Thyroid gland (tissue), 4 donors: ENCODE data around the gene GCNA. TPM values are rescaled to one million over a fixed set of nuclear protein-coding genes. Genes with fewer than 3 reads are reported as not detected.

Experiments
- DNase-seq, 2 donors: peaks; one replicate each; pipeline ENCODE4 v3.0.0-alpha.2; 2019
- H3K27ac ChIP-seq, 3 donors: fragments of 200-600 bp; sonication (generic); 1 replicate in 2 of 3; 2 replicates in 1 of 3; pipeline ENCODE4 v1.5.1; 2016 to 2019; ENCODE audit warnings: mild to moderate bottlenecking in 1 of 3, moderate library complexity in 1 of 3
- H3K27me3 ChIP-seq: fragments of 200-600 bp; sonication (generic); one replicate; pipeline ENCODE4 v1.5.1; 2019
- H3K36me3 ChIP-seq, 2 donors: fragments of 200-600 bp; sonication (generic); one replicate each; pipeline ENCODE4 v1.5.1; 2016 to 2019
- H3K4me1 ChIP-seq, 2 donors: fragments of 200-600 bp; sonication (generic); one replicate each; pipeline ENCODE4 v1.5.1; 2017 to 2019
- H3K4me3 ChIP-seq, 3 donors: fragments of 200-600 bp; sonication (generic); replicated peaks in 1 of 3; 1 replicate in 2 of 3; 2 replicates in 1 of 3; pipeline ENCODE4 v1.5.1; 2016; ENCODE audit warnings: mild to moderate bottlenecking in 1 of 3
- H3K9me3 ChIP-seq: fragments of 200-600 bp; sonication (generic); one replicate; pipeline ENCODE4 v1.5.1; 2017
- POLR2A ChIP-seq, 2 donors: fragments of 450-650 bp; IDR thresholded peaks; one replicate each; pipeline ENCODE4 v1.6.1; 2017; ENCODE audit warnings: antibody characterized with exemption in 2 of 2, mild to moderate bottlenecking in 2 of 2, moderate library complexity in 1 of 2
- WGBS, 2 donors: methylation state at CpG; one replicate each; pipeline ENCODE4 v1.1.5; 2017; 5-methylcytosine and 5-hydroxymethylcytosine counted together
- intact Hi-C: fragments of 100-400 bp; cut with DNase I; formaldehyde crosslinking; loops from one replicate; pipeline ENCODE4 v1.15.1; 2023
- total RNA-seq, 4 donors: library from RNA; depleted of rRNA; stranded (reverse); fragments of >200 nt; gene quantifications; one replicate each; pipeline ENCODE4 v1.2.3, GENCODE V29; 2016
- TF ChIP-seq, protein P1 (sequence below), 6 experiments: fragments of 200-600 bp in 3 of 6; fragments of 450-650 bp in 3 of 6; sonication (generic) in 3 of 6; IDR thresholded peaks; one replicate each; pipeline ENCODE4 v1.5.1; 2016 to 2019; ENCODE audit warnings: antibody characterized with exemption in 6 of 6, mild to moderate bottlenecking in 2 of 6, inconsistent platforms in 1 of 6, moderate library complexity in 1 of 6

The GCNA gene
- total RNA-seq, 4 donors from 2014 or later: 1.8 to 3.6 (median 2.5) TPM

DNA sequence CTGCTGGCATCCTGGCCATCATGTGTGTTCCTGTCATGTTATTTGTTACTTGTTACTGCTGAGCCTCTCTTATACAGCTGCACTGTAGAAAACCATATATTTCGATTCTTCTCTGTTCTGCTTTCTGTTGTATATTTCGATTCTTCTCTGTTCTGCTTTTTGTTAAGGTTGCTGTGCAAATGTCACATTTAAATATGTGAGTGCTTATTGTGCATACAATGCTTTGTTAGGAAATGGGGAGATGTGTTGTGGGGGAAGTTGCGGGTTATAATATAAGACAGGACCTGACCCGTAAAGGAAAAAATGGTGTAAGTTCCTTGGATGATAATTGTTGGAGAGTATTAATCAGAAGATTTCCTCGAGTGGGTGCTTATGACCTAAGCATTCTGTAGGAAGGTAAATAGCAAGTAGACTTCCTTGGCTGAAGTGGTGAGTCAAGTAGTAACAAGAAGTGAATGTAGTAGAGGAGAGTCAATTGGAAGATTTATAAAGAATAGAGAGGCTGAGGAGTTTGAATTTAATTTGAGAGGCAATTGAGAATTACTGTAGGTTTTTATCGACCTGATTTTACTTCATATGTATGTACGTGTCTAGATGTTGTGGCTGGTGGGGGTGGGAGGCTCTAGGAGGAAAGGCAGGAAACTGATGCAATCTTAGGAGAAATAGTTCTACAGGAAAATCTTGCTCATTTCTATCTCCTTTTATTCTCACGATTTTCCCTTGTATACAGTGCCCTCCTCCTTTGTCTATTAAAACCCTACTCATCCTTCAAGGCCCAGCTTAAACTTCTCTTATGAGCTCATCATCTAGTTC, 36.8 kb upstream of the GCNA start:
- TF ChIP-seq POLR2A (IDR thresholded peaks at IDR 0.05): no peak
- TF ChIP-seq, protein P1, sequence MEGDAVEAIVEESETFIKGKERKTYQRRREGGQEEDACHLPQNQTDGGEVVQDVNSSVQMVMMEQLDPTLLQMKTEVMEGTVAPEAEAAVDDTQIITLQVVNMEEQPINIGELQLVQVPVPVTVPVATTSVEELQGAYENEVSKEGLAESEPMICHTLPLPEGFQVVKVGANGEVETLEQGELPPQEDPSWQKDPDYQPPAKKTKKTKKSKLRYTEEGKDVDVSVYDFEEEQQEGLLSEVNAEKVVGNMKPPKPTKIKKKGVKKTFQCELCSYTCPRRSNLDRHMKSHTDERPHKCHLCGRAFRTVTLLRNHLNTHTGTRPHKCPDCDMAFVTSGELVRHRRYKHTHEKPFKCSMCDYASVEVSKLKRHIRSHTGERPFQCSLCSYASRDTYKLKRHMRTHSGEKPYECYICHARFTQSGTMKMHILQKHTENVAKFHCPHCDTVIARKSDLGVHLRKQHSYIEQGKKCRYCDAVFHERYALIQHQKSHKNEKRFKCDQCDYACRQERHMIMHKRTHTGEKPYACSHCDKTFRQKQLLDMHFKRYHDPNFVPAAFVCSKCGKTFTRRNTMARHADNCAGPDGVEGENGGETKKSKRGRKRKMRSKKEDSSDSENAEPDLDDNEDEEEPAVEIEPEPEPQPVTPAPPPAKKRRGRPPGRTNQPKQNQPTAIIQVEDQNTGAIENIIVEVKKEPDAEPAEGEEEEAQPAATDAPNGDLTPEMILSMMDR (IDR thresholded peaks at IDR 0.05): no peak
- 37 to 42% methylated on average over 8 of the region's 8 CpGs for WGBS, 2 donors
- H3K4me3 ChIP-seq: no peak overlapping the region
- H3K27me3 ChIP-seq: no peaks in the 10 kb centered on the region
- H3K9me3 ChIP-seq: no peaks in the 10 kb centered on the region
- H3K27ac ChIP-seq: no peak overlapping the region
- peaks cover 0 to 10% of the 10 kb centered on the region in 2 donors for H3K4me1 ChIP-seq
- no peak for DNase-seq
- H3K36me3 ChIP-seq: no peaks in the 10 kb centered on the region
- intact Hi-C loops: no loop called here

- DNase-seq: no peak
- peaks cover 4 to 5% of the 10 kb centered on the region in 2 donors for H3K36me3 ChIP-seq
- no peaks in the 10 kb centered on the region for H3K27me3 ChIP-seq
- no peak overlapping the region for H3K4me3 ChIP-seq
- H3K4me1 ChIP-seq: peaks cover 0 to 10% of the 10 kb centered on the region in 2 donors
- no peak overlapping the region for H3K27ac ChIP-seq
- 78 to 94% methylated on average over 1 of the region's 1 CpG for WGBS, 2 donors
- intact Hi-C loops: no loop called here
- no peaks in the 10 kb centered on the region for H3K9me3 ChIP-seq
- TF ChIP-seq, protein P1 (IDR thresholded peaks at IDR 0.05): no peak
- TF ChIP-seq POLR2A (IDR thresholded peaks at IDR 0.05): no peak
Observed at GRCh38 chrX:71542411-71542810, 35.8 kb upstream of the GCNA start.

- Histone ChIP-seq H3K27me3 (no peaks in the 10 kb centered on the region), H3K36me3 (peaks cover 4 to 5% of the 10 kb centered on the region in 2 donors), H3K9me3 (no peaks in the 10 kb centered on the region), H3K27ac (no peak overlapping the region), H3K4me3 (no peak overlapping the region), H3K4me1 (peaks cover 0 to 10% of the 10 kb centered on the region in 2 donors)
- no peak for DNase-seq
- WGBS, 2 donors: 89 to 90% methylated on average over 2 of the region's 2 CpGs
- intact Hi-C loops: no loop called here
- TF ChIP-seq, protein P1 (IDR thresholded peaks at IDR 0.05): no peak
- no peak for TF ChIP-seq POLR2A (IDR thresholded peaks at IDR 0.05)
Observed at GRCh38 chrX:71542825-71543224, 35.4 kb upstream of the GCNA start.

DNA sequence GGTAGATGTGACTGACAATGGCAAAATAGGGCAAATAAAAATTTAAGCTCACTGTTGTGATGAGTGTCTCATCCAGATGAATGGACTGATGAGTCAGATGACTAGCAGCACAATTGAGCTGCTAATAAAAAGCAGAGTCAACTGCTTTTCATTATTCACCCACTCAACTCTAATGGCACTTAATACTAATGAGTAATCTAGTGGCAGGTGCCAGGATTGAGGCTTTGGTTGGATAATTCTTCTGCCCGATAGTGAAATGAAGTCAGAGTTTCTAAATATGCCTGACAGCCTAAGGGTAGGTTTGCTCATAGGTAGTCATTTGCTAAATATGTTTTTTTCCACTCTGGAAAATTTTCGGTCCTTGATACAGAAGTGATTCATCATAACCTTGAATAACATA, 34.9 kb upstream of the GCNA start:
- WGBS, 2 donors: 27 to 40% methylated on average over 2 of the region's 2 CpGs
- no peak overlapping the region for H3K4me3 ChIP-seq
- no peak for DNase-seq
- H3K9me3 ChIP-seq: no peaks in the 10 kb centered on the region
- intact Hi-C loops: no loop called here
- no peaks in the 10 kb centered on the region for H3K27me3 ChIP-seq
- H3K4me1 ChIP-seq: peaks cover 0 to 10% of the 10 kb centered on the region in 2 donors
- no peak for TF ChIP-seq POLR2A (IDR thresholded peaks at IDR 0.05)
- TF ChIP-seq, protein P1 (IDR thresholded peaks at IDR 0.05): no peak
- peaks cover 4 to 5% of the 10 kb centered on the region in 2 donors for H3K36me3 ChIP-seq
- H3K27ac ChIP-seq: no peak overlapping the region

GRCh38 chrX:71545364-71545763, 32.9 kb upstream of the GCNA start:
- no peak for DNase-seq
- no peaks in the 10 kb centered on the region for H3K27me3 ChIP-seq
- no peak overlapping the region for H3K4me3 ChIP-seq
- no peaks in the 10 kb centered on the region for H3K9me3 ChIP-seq
- no peak for TF ChIP-seq POLR2A (IDR thresholded peaks at IDR 0.05)
- TF ChIP-seq, protein P1 (IDR thresholded peaks at IDR 0.05): no peak
- no peak overlapping the region for H3K27ac ChIP-seq
- 93 to 94% methylated on average over 6 to 7 of the region's 7 CpGs for WGBS, 2 donors
- H3K4me1 ChIP-seq: peaks cover 0 to 3% of the 10 kb centered on the region in 2 donors
- peaks cover 4 to 5% of the 10 kb centered on the region in 2 donors for H3K36me3 ChIP-seq
- intact Hi-C loops: no loop called here
